GM12878 (cell line): Measurements from ENCODE around the gene DNTT. TPM values are rescaled to one million over a fixed set of nuclear protein-coding genes. Genes with fewer than 3 reads are reported as not detected.
A peak's percentile ranks its signal among the peaks of the same experiment; 100 is the strongest.

Experiments used
- ATAC-seq: fragments of 200-7000 bp; cut with Tn5 transposase; 3 replicates; pipeline ENCODE4 v1.9.1; 2020; ENCODE audit warnings: mild to moderate bottlenecking, moderate library complexity
- BruUV-seq: library from RNA; stranded (reverse); fragments of 400-500 nt; replicated peaks from 2 replicates; lab custom pipeline; 2021; lab: Mats Ljungman, UMichigan
- CTCF ChIA-PET: fragments of 300-600 bp; sonication (Branson Sonifier 250); formaldehyde crosslinking; extraction: SDS; loops from one replicate; lab custom pipeline; 2021; ENCODE audit warnings: inconsistent platforms; lab: Yijun Ruan, JAX
- POLR2A ChIA-PET: fragments of 350-600 bp; formaldehyde crosslinking; extraction: SDS; loops from one replicate; lab custom pipeline; 2021; ENCODE audit warnings: inconsistent platforms; lab: Charles Lee
- RAD21 ChIA-PET: fragments of 300-600 bp; sonication (Branson Sonifier 250); formaldehyde crosslinking; loops from one replicate; lab custom pipeline; 2023; ENCODE audit warnings: antibody characterized with exemption; ENCODE audit not compliant: unreplicated experiment; lab: Charles Lee
- SMC1A ChIA-PET: fragments of 300-600 bp; sonication (Branson Sonifier 250); formaldehyde crosslinking; loops from one replicate; lab custom pipeline; 2023; ENCODE audit not compliant: unreplicated experiment, uncharacterized antibody; lab: Charles Lee
- DNase-seq: peaks from one replicate; pipeline ENCODE4 v3.0.0-alpha.2; 2011; ENCODE audit warnings: low read depth, low spot score
- FAIRE-seq: peaks from 3 replicates; lab custom pipeline; 2011; peaks lifted over from hg19 to GRCh38; lab: Jason Lieb, UNC
- H2AFZ ChIP-seq: 2 replicates; pipeline ENCODE4 v1.6.0; 2011; ENCODE audit warnings: low read depth, low read length, control low read depth; ENCODE audit not compliant: control insufficient read depth
- H3K27ac ChIP-seq: 2 replicates; pipeline ENCODE4 v1.5.1; 2011; ENCODE audit warnings: control low read depth; ENCODE audit not compliant: control insufficient read depth, insufficient read depth
- H3K27me3 ChIP-seq, 2 experiments: replicated peaks in 1 of 2; 2 replicates each; pipeline versions ENCODE4 v1.6.0 to v1.6.1; 2011; ENCODE audit warnings: low read length in 1 of 2; ENCODE audit not compliant: control insufficient read depth in 2 of 2, insufficient read depth in 2 of 2
- H3K36me3 ChIP-seq, 2 experiments: 2 replicates each; pipeline ENCODE4 v1.5.1; 2011; ENCODE audit warnings: low read length in 1 of 2; ENCODE audit not compliant: control insufficient read depth in 2 of 2, insufficient read depth in 2 of 2
- H3K4me1 ChIP-seq: 2 replicates; pipeline ENCODE4 v1.6.1; 2011; ENCODE audit warnings: mild to moderate bottlenecking, low read length, moderate library complexity, mixed read lengths; ENCODE audit not compliant: control insufficient read depth, insufficient read depth
- H3K4me2 ChIP-seq: 2 replicates; pipeline ENCODE4 v1.6.0; 2011; ENCODE audit warnings: control low read depth; ENCODE audit not compliant: control insufficient read depth, insufficient read depth
- H3K4me3 ChIP-seq: fragments of 200-600 bp; sonication (generic); 2 replicates; pipeline ENCODE4 v1.5.1; 2016
- H3K79me2 ChIP-seq: 2 replicates; pipeline ENCODE4 v1.6.0; 2011; ENCODE audit warnings: low read length; ENCODE audit not compliant: control insufficient read depth, insufficient read depth
- H3K9ac ChIP-seq: 2 replicates; pipeline ENCODE4 v1.8.0; 2011; ENCODE audit warnings: low read length, control low read depth, mixed read lengths; ENCODE audit not compliant: control insufficient read depth, insufficient read depth
- H3K9me3 ChIP-seq: replicated peaks from 3 replicates; pipeline ENCODE4 v1.5.1; 2011; ENCODE audit warnings: mild to moderate bottlenecking, low read length; ENCODE audit not compliant: control insufficient read depth, insufficient read depth
- H4K20me1 ChIP-seq: 2 replicates; pipeline ENCODE4 v1.6.0; 2011; ENCODE audit not compliant: control insufficient read depth, insufficient read depth
- BACH1 ChIP-seq: fragments of 450-650 bp; IDR thresholded peaks from 2 replicates; pipeline ENCODE4 v1.6.1; 2017; ENCODE audit warnings: mild to moderate bottlenecking, borderline replicate concordance
- DPF2 ChIP-seq: fragments of 450-650 bp; IDR thresholded peaks from 2 replicates; pipeline ENCODE4 v1.6.1; 2017; ENCODE audit warnings: mild to moderate bottlenecking
- EP300 ChIP-seq, 2 experiments: fragments of 150-350 bp in 1 of 2; IDR thresholded peaks; 2 replicates each; pipeline ENCODE4 v1.6.1; 2011 to 2012; ENCODE audit warnings: low read depth in 2 of 2, low read length in 2 of 2, borderline replicate concordance in 1 of 2, improper control_type of control experiment in 1 of 2, inconsistent platforms in 1 of 2; ENCODE audit not compliant: control insufficient read depth in 1 of 2
- JUNB ChIP-seq: IDR thresholded peaks from 2 replicates; pipeline ENCODE4 v1.6.1; 2016; ENCODE audit warnings: antibody characterized with exemption, mild to moderate bottlenecking
- SMC3 ChIP-seq: IDR thresholded peaks from 2 replicates; pipeline ENCODE4 v1.6.1; 2011; ENCODE audit warnings: low read length, improper control_type of control experiment, borderline replicate concordance
- WGBS: methylation state at CpG from one replicate; pipeline ENCODE4 v1.1.6; 2016; ENCODE audit warnings: low lambda C conversion rate; ENCODE audit not compliant: insufficient replicate concordance, insufficient coverage; ENCODE audit errors: missing lambda C conversion rate; 5-methylcytosine and 5-hydroxymethylcytosine counted together
- in situ Hi-C: fragments of 300-500 bp; cut with MboI; formaldehyde crosslinking; loops from 9 replicates; pipeline ENCODE4 v1.14.3; 2018; ENCODE audit warnings: mixed read lengths
- intact Hi-C: fragments of 100-400 bp; cut with micrococcal nuclease; formaldehyde crosslinking; loops from one replicate; pipeline ENCODE4 v1.14.2; 2022; ENCODE audit not compliant: unreplicated experiment
- polyA plus RNA-seq, 11 experiments: library from polyadenylated mRNA; depleted of rRNA in 4 of 11; unstranded in 6 of 11; stranded (reverse) in 5 of 11; fragments of >200 nt; fragmentation: Nextera tagmentation in 4 of 11; fragmentation: Illumina TruSeq in 1 of 11; extraction: Ambion mirVana in 4 of 11; extraction: Trizol in 1 of 11; gene quantifications; 1 replicate in 1 of 11; 2 replicates in 10 of 11; pipeline versions ENCODE4 v1.2.1 to v1.2.3, GENCODE V29; 2011 to 2016; ENCODE audit warnings: inconsistent platforms in 2 of 11, missing spikeins in 2 of 11, low read depth in 1 of 11
- total RNA-seq, 4 experiments: library from RNA; depleted of rRNA in 3 of 4; stranded (reverse); fragments of >200 nt in 3 of 4; fragmentation: Illumina TruSeq in 1 of 4; extraction: Trizol in 1 of 4; gene quantifications; 2 replicates each; pipeline versions ENCODE4 v1.2.1 to v1.2.3, GENCODE V29; 2013 to 2021
- TF ChIP-seq, protein P1 (sequence below): fragments of 450-650 bp; IDR thresholded peaks from 2 replicates; pipeline ENCODE4 v1.6.1; 2017; ENCODE audit warnings: mild to moderate bottlenecking

DNTT gene
- total and polyA plus RNA-seq, 10 of the 15 experiments (the other 5 are each of a cell fraction or from before 2014, with no cell fraction given), result 0.06 to 0.13 (median 0.09) TPM; not detected in 5

- H4K20me1 ChIP-seq, result no peaks in the 10 kb centered on the region
- ChIA-PET SMC1A (interaction anchor here (0.6 to 4.1 kb wide), 7 partner anchors 12 to 303 kb away, joined by 3 to 22 read pairs (median 3); no protein-coding TSS in a partner anchor), RAD21 (interaction anchor here (1.2 kb wide), 1 partner anchor 90 kb away, joined by 4 read pairs; no protein-coding TSS in a partner anchor), POLR2A (interaction anchor here (0.5 kb wide), 1 partner anchor 451 kb away, joined by 3 read pairs; no protein-coding TSS in a partner anchor), CTCF (interaction anchor here (1.2 to 4.2 kb wide), 3 partner anchors 12 to 273 kb away, joined by 3 to 15 read pairs (median 7); no protein-coding TSS in a partner anchor)
- intact Hi-C loops, result no loop called here
- no TSS peak for BruUV-seq
- no peak overlapping the region for H3K4me2 ChIP-seq
- H3K79me2 ChIP-seq, result no peaks in the 10 kb centered on the region
- no peak overlapping the region for H3K4me3 ChIP-seq
- in situ Hi-C loops, result loop anchor here (10.0 kb wide), 1 partner anchor 295 kb away; no protein-coding TSS in a partner anchor
- TF ChIP-seq SMC3, result no peak
- no peak for TF ChIP-seq DPF2
- TF ChIP-seq, protein P1, sequence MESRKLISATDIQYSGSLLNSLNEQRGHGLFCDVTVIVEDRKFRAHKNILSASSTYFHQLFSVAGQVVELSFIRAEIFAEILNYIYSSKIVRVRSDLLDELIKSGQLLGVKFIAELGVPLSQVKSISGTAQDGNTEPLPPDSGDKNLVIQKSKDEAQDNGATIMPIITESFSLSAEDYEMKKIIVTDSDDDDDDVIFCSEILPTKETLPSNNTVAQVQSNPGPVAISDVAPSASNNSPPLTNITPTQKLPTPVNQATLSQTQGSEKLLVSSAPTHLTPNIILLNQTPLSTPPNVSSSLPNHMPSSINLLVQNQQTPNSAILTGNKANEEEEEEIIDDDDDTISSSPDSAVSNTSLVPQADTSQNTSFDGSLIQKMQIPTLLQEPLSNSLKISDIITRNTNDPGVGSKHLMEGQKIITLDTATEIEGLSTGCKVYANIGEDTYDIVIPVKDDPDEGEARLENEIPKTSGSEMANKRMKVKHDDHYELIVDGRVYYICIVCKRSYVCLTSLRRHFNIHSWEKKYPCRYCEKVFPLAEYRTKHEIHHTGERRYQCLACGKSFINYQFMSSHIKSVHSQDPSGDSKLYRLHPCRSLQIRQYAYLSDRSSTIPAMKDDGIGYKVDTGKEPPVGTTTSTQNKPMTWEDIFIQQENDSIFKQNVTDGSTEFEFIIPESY, result no peak
- no peak for TF ChIP-seq JUNB
- TF ChIP-seq EP300 (IDR thresholded peaks at IDR 0.05; ENCODE audit: borderline replicate concordance in 1 of 2, control insufficient read depth in 1 of 2, low read depth in 2 of 2, low read length in 2 of 2), result no peak
- peak; percentile 49; the same call in 1 of the 2 replicates for TF ChIP-seq BACH1
- H3K4me1 ChIP-seq, result no peaks in the 10 kb centered on the region
- WGBS, result 33% methylated on average over 3 of the region's 3 CpGs
- no peaks in the 10 kb centered on the region for H3K36me3 ChIP-seq
- no peaks in the 10 kb centered on the region for H3K9me3 ChIP-seq
- H3K9ac ChIP-seq, result no peak overlapping the region
- no peak overlapping the region for H3K27ac ChIP-seq
- ATAC-seq (no peak), FAIRE-seq (no peak), DNase-seq (no peak)
- no peaks in the 10 kb centered on the region for H3K27me3 ChIP-seq
- peak overlapping the region; percentile 50 for H2AFZ ChIP-seq
Measured at GRCh38 chr10:96319754-96320474, 15.7 kb downstream of the DNTT start.
